SU-DHL-6 (cell line): ENCODE results near the gene PARP16.
A peak's percentile ranks its signal among the peaks of the same experiment; 100 is the strongest.

Experiments
- H2AFZ ChIP-seq: fragments of 200-600 bp; sonication (generic); 2 replicates; pipeline ENCODE4 v1.6.1; 2014; ENCODE audit warnings: low read depth, mild to moderate bottlenecking, moderate library complexity, mixed read lengths, antibody characterized with exemption, low read length; ENCODE audit not compliant: severe bottlenecking
- H3F3A ChIP-seq: fragments of 200-600 bp; shearing (Covaris generic); 2 replicates; pipeline ENCODE4 v1.6.0; 2016; ENCODE audit warnings: antibody characterized with exemption, mild to moderate bottlenecking; ENCODE audit not compliant: insufficient read depth
- H3K27ac ChIP-seq: fragments of 200-600 bp; sonication (generic); 2 replicates; pipeline ENCODE4 v1.5.1; 2016; ENCODE audit warnings: low read depth, mild to moderate bottlenecking, low read length, moderate library complexity, mixed read lengths
- H3K27me3 ChIP-seq: fragments of 200-600 bp; sonication (generic), shearing (Covaris generic); 2 replicates; pipeline ENCODE4 v1.6.0; 2014; ENCODE audit warnings: mild to moderate bottlenecking, low read length
- H3K36me3 ChIP-seq: fragments of 200-600 bp; sonication (generic); 2 replicates; pipeline ENCODE4 v1.6.1; 2014; ENCODE audit warnings: mild to moderate bottlenecking, low read length, mixed read lengths
- H3K4me2 ChIP-seq: fragments of 300-600, 200-600 bp; shearing (Covaris generic), sonication (generic); 2 replicates; pipeline ENCODE4 v1.6.0; 2014; ENCODE audit warnings: low read length, low read depth, mild to moderate bottlenecking; ENCODE audit not compliant: poor library complexity, severe bottlenecking
- H3K4me3 ChIP-seq: fragments of 200-600 bp; sonication (generic); 2 replicates; pipeline ENCODE4 v1.5.1; 2014; ENCODE audit warnings: antibody characterized with exemption, low read length, mild to moderate bottlenecking, mixed read lengths; ENCODE audit not compliant: insufficient read depth, poor library complexity, severe bottlenecking
- H3K79me2 ChIP-seq: fragments of 200-600 bp; sonication (generic); 2 replicates; pipeline ENCODE4 v1.6.1; 2014; ENCODE audit warnings: mild to moderate bottlenecking, low read length, moderate library complexity; ENCODE audit not compliant: insufficient read depth
- H3K9ac ChIP-seq: fragments of 200-600 bp; sonication (generic); 2 replicates; pipeline ENCODE4 v1.7.0; 2014; ENCODE audit warnings: mild to moderate bottlenecking, low read length
- H3K9me2 ChIP-seq: fragments of 200-600 bp; sonication (generic); replicated peaks from 2 replicates; pipeline ENCODE4 v1.6.1; 2014; ENCODE audit warnings: low read length; ENCODE audit not compliant: insufficient read depth
- H3K9me3 ChIP-seq: fragments of 200-600 bp; sonication (generic); 2 replicates; pipeline ENCODE4 v1.6.1; 2014; ENCODE audit warnings: low read length, mixed read lengths; ENCODE audit not compliant: insufficient read depth
- H4K20me1 ChIP-seq: fragments of 200-600 bp; sonication (generic); 2 replicates; pipeline ENCODE4 v1.6.1; 2014; ENCODE audit warnings: low read depth, mild to moderate bottlenecking, antibody characterized with exemption, low read length, moderate library complexity, mixed read lengths
- CTCF ChIP-seq: fragments of 200-600 bp; sonication (generic); IDR thresholded peaks from one replicate; pipeline ENCODE4 v1.5.1; 2017; ENCODE audit warnings: antibody characterized with exemption, mild to moderate bottlenecking, low read length, moderate library complexity; ENCODE audit not compliant: insufficient read depth, poor library complexity, severe bottlenecking
- EZH2phosphoT487 ChIP-seq: fragments of 200-600 bp; sonication (generic), shearing (Covaris generic); conservative IDR thresholded peaks from 2 replicates; pipeline ENCODE4 v1.6.1; 2018; ENCODE audit warnings: mild to moderate bottlenecking, antibody characterized with exemption, low read length, moderate library complexity, mixed read lengths

Gene PARP16

GRCh38 chr15:65213241-65213640 lies 73.4 kb downstream of the PARP16 start:
- Histone ChIP-seq H3K4me3 (no peak overlapping the region), H3K79me2 (no peaks in the 10 kb centered on the region), H3K27ac (no peak overlapping the region), H3K9me2 (no peaks in the 10 kb centered on the region), H3K9ac (no peak overlapping the region), H3K9me3 (no peaks in the 10 kb centered on the region), H3K36me3 (no peaks in the 10 kb centered on the region), H3K4me2 (no peak overlapping the region), H4K20me1 (no peaks in the 10 kb centered on the region), H3F3A (no peaks in the 10 kb centered on the region), H3K27me3 (no peaks in the 10 kb centered on the region), H2AFZ (no peak overlapping the region)
- TF ChIP-seq CTCF, result no peak
- TF ChIP-seq EZH2phosphoT487, result no peak

GRCh38 chr15:65212097-65212496 lies 74.6 kb downstream of the PARP16 start:
- Histone ChIP-seq H3K9me3 (no peaks in the 10 kb centered on the region), H3K27me3 (no peaks in the 10 kb centered on the region), H4K20me1 (no peaks in the 10 kb centered on the region), H3F3A (no peaks in the 10 kb centered on the region), H3K79me2 (no peaks in the 10 kb centered on the region), H3K4me3 (no peak overlapping the region), H3K27ac (no peak overlapping the region), H3K9me2 (no peaks in the 10 kb centered on the region), H3K9ac (no peak overlapping the region), H2AFZ (no peak overlapping the region), H3K36me3 (no peaks in the 10 kb centered on the region), H3K4me2 (no peak overlapping the region)
- TF ChIP-seq EZH2phosphoT487 (no peak), CTCF (peak; percentile 49)

- no peaks in the 10 kb centered on the region for H3K9me2 ChIP-seq
- no peaks in the 10 kb centered on the region for H3K9me3 ChIP-seq
- H3K4me2 ChIP-seq, result no peak overlapping the region
- no peak overlapping the region for H3K4me3 ChIP-seq
- H3K27me3 ChIP-seq, result no peaks in the 10 kb centered on the region
- no peak overlapping the region for H3K9ac ChIP-seq
- no peaks in the 10 kb centered on the region for H3F3A ChIP-seq
- no peaks in the 10 kb centered on the region for H3K36me3 ChIP-seq
- H3K27ac ChIP-seq, result no peak overlapping the region
- no peaks in the 10 kb centered on the region for H3K79me2 ChIP-seq
- H4K20me1 ChIP-seq, result no peaks in the 10 kb centered on the region
- H2AFZ ChIP-seq, result no peak overlapping the region
- TF ChIP-seq CTCF (no peak), EZH2phosphoT487 (no peak)
These were observed 75.2 kb downstream of the PARP16 start for GRCh38 chr15:65211482-65211982.
